NK-92 (cell line): ENCODE results near the gene HSD17B4.
"Not testable (repeated sequence)": the region's sequence is repeated elsewhere in the genome, so short reads cannot be mapped to it uniquely, and the experiment has no call there.

Experiments
- DNase-seq: peaks from one replicate; lab custom pipeline; 2025; ENCODE audit not compliant: unreplicated experiment; lab: John Stamatoyannopoulos, UW

HSD17B4 gene

GRCh38 chr5:119478781-119479180 lies 26.5 kb downstream of the HSD17B4 start:
- DNase-seq, result no peak

- DNase-seq, result not testable (repeated sequence)
Observed at GRCh38 chr5:119480629-119481028, 28.3 kb downstream of the HSD17B4 start.

DNA sequence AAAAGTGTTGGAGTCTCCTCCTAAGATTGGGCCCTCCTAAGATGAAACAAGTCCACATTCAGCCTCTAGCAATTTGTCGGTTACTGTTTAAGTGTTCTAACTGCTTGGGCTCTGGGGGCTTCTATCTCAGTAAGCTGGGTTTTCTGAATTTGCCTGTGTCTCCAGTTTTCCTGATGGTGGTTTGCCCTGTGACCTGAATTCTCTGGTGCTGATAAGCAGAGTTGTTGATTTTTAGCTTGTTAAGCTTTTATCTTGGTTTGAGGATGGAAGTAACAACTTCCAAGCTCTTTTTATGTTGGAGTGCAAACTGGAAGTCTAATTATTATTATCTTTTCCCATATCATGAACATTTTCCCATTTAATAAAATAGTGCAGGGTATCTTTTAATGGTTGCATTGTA lies 30.9 kb downstream of the HSD17B4 start:
- no peak for DNase-seq

- no peak for DNase-seq
Observed at GRCh38 chr5:119484884-119485283, 32.6 kb downstream of the HSD17B4 start.

GRCh38 chr5:119501671-119502179 lies 49.4 kb downstream of the HSD17B4 start:
- DNase-seq, result no peak

GRCh38 chr5:119503939-119504338 lies 51.6 kb downstream of the HSD17B4 start:
- DNase-seq, result not testable (repeated sequence)

- DNase-seq, result no peak
Observed at GRCh38 chr5:119512277-119512676, 60.0 kb downstream of the HSD17B4 start.

DNA sequence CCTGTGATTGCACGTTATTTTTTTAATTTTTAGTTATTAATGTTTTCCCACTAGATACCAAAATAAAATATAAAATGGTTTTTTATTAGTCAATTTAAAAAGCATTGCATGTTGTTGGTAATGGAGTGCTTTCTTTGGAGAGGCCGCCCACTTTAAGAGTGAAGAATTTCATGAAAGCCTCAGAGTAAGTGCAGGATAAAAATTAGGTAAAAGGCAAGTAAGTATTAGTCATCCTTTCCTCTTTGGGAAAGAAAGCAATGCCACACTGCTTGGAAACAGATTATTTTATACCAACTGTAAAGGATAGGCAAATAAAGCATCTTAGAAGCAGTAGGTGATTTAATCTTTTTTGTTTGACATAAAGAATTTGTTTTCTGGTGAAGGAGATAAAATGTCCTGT lies 62.9 kb downstream of the HSD17B4 start:
- DNase-seq, result no peak

DNA sequence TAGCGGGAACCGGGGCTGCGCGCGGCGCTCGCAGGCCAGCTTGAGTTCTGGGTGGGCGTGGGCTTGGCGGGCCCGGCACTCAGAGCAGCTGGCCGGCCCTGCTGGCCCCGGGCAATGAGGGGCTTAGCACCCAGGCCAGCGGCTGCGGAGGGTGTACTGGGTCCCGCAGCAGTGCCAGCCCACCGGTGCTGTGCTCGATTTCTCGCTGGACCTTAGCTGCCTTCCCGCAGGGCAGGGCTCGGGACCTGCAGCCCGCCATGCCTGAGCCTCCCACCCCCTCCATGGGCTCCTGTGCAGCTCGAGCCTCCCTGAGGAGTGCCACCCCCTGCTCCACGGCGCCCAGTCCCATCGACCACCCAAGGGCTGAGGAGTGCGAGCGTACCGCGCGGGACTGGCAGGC lies 64.8 kb downstream of the HSD17B4 start:
- DNase-seq, result not testable (repeated sequence)

- DNase-seq, result no peak
Observed at GRCh38 chr5:119521232-119521631, 68.9 kb downstream of the HSD17B4 start.

- DNase-seq, result no peak
Observed at GRCh38 chr5:119522841-119523240, 70.5 kb downstream of the HSD17B4 start.

DNA sequence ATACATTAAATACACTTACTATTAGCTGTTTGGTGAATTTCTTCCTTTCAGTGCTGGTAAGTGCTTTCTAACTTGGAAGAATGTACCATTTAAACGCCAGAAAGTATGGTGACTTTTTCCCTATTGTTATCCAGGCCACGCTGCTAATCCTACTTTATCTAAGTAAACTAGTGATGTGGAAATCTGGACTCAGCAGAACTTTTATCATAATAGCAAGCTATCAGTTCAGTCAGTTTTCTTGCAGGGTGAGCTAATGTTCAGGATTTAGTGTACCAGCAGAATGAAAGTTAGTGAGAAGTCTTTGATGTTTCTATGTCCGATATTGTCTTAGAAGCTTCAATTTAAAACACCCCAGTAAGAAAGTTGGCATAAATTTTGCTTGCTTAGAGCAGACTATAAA lies 72.2 kb downstream of the HSD17B4 start:
- no peak for DNase-seq

- DNase-seq, result no peak
Observed at GRCh38 chr5:119527351-119527750, 75.1 kb downstream of the HSD17B4 start.

DNA sequence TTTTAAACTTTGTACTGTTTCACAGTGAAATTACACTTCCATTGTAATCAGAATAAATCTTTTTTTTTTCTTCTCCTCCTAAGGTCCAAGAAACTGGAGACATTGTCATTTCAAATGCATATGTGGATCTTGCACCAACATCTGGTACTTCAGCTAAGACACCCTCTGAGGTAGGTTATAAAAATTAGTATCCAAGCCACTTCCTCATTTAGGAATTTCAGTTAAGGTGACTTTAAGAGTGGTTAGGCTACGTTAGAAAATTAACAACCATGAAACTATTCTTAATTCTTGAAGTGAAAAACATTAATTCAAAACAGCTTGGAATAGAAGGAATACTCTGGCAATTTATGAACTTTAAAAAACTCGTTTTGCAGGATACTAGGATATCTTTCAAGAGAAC lies 77.5 kb downstream of the HSD17B4 start:
- DNase-seq, result no peak

- DNase-seq, result no peak
Observed at GRCh38 chr5:119532637-119533036, 80.3 kb downstream of the HSD17B4 start.

DNA sequence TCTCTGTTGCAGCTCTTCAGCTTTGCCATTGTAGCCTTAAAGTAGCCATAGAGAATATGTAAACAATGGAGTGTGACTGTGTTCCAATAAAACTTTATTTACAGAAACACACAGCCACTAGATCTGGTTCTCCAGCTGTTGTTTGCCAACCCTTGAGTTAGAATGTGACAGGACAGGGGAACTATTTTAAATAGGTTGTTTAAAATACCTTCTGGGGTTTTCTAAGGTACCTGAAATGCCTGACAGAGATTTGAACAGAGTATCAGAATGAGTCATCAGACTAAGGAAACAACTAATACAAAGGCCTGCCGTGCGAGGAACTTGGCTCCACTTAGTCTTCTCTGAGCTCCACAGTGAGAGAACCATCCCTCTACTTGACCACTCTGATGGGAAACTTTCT lies 85.4 kb downstream of the HSD17B4 start:
- no peak for DNase-seq

DNA sequence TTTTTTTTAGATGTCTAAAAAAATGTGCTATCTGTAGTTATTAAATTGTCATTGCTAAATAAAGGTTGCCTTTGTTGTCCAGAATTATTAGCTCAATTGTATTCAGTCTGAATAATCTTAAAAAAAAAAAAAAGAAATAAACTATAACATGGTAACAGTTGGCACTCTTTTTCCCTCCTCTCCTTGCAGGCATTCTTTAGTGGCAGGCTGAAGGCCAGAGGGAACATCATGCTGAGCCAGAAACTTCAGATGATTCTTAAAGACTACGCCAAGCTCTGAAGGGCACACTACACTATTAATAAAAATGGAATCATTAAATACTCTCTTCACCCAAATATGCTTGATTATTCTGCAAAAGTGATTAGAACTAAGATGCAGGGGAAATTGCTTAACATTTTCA lies 89.4 kb downstream of the HSD17B4 start:
- DNase-seq, result no peak

DNA sequence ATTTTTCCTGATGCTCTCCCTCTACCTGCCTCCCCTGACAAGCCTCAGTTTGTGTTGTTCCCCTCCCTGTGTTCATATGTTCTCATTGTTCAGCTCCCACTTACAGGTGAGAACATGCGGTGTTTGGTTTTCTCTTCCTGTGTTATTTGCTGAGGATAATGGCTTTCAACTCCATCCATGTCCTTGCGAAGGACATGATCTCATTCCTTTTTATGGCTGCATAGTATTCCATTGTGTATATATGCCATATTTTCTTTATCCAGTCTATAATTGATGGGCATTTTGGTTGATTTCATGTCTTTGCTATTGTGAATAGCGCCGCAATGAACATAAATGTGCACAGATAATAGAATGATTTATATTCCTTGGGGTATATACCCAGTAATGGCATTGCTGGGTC lies 99.5 kb downstream of the HSD17B4 start:
- DNase-seq, result no peak

DNA sequence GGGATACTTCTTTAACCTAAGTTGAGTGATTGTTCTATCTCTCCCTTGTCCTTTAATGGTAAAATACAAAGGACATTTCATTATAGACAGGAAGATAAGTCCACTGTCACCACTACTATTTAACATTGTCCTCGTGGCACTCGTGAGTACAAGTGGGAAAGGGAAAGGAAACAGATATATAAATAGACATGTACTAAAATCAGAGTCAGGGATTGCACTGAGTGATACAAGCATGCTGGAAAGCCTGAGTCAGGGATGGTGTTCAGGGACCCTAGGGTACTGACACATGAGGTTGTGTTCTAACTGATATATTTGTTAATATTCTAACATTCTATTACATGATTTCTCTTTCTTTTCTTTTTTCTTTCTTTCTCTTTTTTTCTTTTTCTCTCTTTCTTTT lies 102.3 kb downstream of the HSD17B4 start:
- DNase-seq, result no peak

GRCh38 chr5:119570910-119571309 lies 118.6 kb downstream of the HSD17B4 start:
- no peak for DNase-seq

DNA sequence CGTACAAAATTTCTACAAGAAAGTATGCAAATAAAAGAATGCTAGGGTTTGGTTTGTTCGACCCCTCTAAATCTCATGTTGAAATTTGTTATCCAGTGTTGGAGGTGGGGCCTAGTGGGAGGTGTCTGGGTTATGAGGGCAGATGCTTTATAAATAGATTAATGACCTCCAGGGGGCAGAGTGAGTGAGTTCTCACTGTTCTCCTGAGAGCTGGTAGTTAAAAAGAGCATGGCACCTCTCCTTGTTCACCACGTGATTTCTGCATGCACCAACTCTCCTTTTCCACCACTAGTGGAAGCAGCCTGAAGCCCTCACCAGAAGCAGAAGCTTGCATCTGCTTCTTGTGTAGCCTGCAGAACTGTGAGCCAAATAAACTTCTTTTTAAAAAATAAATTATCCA lies 126.6 kb downstream of the HSD17B4 start:
- no peak for DNase-seq

DNA sequence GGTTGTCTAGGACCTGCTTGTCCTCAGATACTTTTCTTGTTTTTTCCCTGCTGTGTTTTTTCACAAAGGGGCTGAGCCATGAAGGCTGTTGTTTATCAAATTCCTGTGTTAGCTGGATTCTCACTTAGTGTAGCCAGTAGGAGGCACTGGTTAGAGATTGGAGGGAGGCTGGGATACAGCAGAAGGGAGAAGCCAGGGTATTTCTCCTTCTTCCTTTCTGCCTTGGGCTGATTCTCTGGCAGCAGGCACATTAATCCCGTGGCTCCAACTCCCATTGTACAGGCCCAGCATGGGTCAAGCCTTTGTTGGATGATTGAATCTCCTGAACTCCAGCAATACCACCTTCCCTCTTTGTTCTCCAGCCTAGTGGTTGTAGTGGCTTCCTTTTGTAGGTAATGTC lies 130.7 kb downstream of the HSD17B4 start:
- no peak for DNase-seq

DNA sequence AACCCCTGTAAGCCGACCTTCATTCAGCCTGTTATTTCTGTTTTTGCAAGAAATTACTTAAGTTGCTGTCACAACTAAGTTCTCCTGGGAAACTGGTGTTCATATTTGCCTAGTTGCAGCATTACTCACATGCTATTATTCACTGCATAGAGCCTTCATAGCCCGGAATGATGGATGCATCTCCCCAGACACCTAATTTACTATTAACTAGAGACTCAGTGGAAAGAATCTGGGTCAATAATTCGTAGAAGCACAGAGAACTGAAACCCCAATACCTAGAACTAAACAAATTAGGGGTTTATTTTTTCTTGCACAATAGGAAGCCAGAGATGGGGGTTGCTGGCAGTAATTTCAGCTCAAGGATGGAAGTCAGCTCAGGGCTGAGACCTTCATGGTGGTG lies 131.4 kb downstream of the HSD17B4 start:
- DNase-seq, result no peak
